ENCODE measurements around the gene LRRC7.
"Not testable (repeated sequence)": the region's sequence is repeated elsewhere in the genome, so short reads cannot be mapped to it uniquely, and the experiment has no call there.

The LRRC7 gene

GRCh38 chr1:69787151-69787550 is 219.4 kb downstream of the LRRC7 start:
- no peak for DNase-seq

- no peak for DNase-seq
These were observed 223.6 kb downstream of the LRRC7 start for GRCh38 chr1:69791311-69791710.

GRCh38 chr1:69794831-69795230 is 227.1 kb downstream of the LRRC7 start:
- no peak for DNase-seq

- no peak for DNase-seq
These were observed 247.2 kb downstream of the LRRC7 start for GRCh38 chr1:69814926-69815325.

GRCh38 chr1:69824932-69825331 is 257.2 kb downstream of the LRRC7 start:
- DNase-seq = no peak

- DNase-seq = no peak
These were observed 260.0 kb downstream of the LRRC7 start for GRCh38 chr1:69827732-69828131.

- DNase-seq = no peak
These were observed 265.8 kb downstream of the LRRC7 start for GRCh38 chr1:69833536-69833935.

GRCh38 chr1:69834336-69834735 is 266.6 kb downstream of the LRRC7 start:
- no peak for DNase-seq

- no peak for DNase-seq
These were observed 268.2 kb downstream of the LRRC7 start for GRCh38 chr1:69835955-69836354.

- DNase-seq = no peak
These were observed 269.4 kb downstream of the LRRC7 start for GRCh38 chr1:69836971-69837636.

- no peak for DNase-seq
These were observed 274.6 kb downstream of the LRRC7 start for GRCh38 chr1:69842326-69842725.

GRCh38 chr1:69845655-69846054 is 277.9 kb downstream of the LRRC7 start:
- no peak for DNase-seq

GRCh38 chr1:69846267-69846666 is 278.5 kb downstream of the LRRC7 start:
- DNase-seq = no peak

GRCh38 chr1:69847670-69848069 is 279.9 kb downstream of the LRRC7 start:
- DNase-seq = no peak

- DNase-seq = no peak
These were observed 284.4 kb downstream of the LRRC7 start for GRCh38 chr1:69852151-69852550.

- no peak for DNase-seq
These were observed 285.0 kb downstream of the LRRC7 start for GRCh38 chr1:69852706-69853105.

- DNase-seq = no peak
These were observed 290.8 kb downstream of the LRRC7 start for GRCh38 chr1:69858534-69858933.

GRCh38 chr1:69861641-69862040 is 293.9 kb downstream of the LRRC7 start:
- DNase-seq = no peak

- DNase-seq = no peak
These were observed 295.2 kb downstream of the LRRC7 start for GRCh38 chr1:69862906-69863305.

- DNase-seq = no peak
These were observed 296.0 kb downstream of the LRRC7 start for GRCh38 chr1:69863704-69864103.

GRCh38 chr1:69871412-69871811 is 303.7 kb downstream of the LRRC7 start:
- DNase-seq = no peak

GRCh38 chr1:69878338-69878737 is 310.6 kb downstream of the LRRC7 start:
- DNase-seq = no peak

- DNase-seq = not testable (repeated sequence)
These were observed 320.3 kb downstream of the LRRC7 start for GRCh38 chr1:69888016-69888415.

GRCh38 chr1:69888657-69889056 is 320.9 kb downstream of the LRRC7 start:
- no peak for DNase-seq

GRCh38 chr1:69898403-69898947 is 330.8 kb downstream of the LRRC7 start:
- DNase-seq = no peak
